Sigmoid colon (tissue), 3 donors: ENCODE data around the gene XPR1.

Source experiments
- POLR2A ChIP-seq, 2 donors: fragments of 450-650 bp; IDR thresholded peaks; one replicate each; pipeline ENCODE4 v1.6.1; 2016; ENCODE audit warnings: antibody characterized with exemption in 2 of 2, mild to moderate bottlenecking in 2 of 2, moderate library complexity in 2 of 2
- TF ChIP-seq, protein P1 (sequence below), 4 experiments: fragments of 450-650 bp in 3 of 4; fragments of 200-600 bp in 1 of 4; IDR thresholded peaks; one replicate each; pipeline ENCODE4 v1.5.1; 2016 to 2019; ENCODE audit warnings: antibody characterized with exemption in 4 of 4, mild to moderate bottlenecking in 3 of 4, moderate library complexity in 2 of 4

DNA sequence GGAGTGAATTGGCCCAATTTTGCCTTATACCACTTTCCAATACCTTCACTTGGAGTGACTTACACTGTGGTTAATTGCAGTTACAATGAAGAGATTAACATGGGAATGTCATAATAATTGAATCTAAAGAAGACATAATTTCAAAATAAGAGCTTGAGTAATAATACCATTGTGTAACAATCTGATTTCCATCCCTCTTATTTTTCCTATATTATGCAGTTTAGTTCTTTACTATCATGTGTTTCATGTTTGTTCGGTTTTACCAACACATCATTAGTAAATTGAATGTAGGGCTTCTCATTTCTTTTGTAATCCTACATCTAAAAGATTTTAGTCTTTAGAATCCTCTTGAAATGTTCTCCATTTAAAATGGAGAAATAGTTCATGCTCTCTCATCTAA, 19.2 kb upstream of the XPR1 start:
- TF ChIP-seq POLR2A (IDR thresholded peaks at IDR 0.05): no peak
- TF ChIP-seq, protein P1, sequence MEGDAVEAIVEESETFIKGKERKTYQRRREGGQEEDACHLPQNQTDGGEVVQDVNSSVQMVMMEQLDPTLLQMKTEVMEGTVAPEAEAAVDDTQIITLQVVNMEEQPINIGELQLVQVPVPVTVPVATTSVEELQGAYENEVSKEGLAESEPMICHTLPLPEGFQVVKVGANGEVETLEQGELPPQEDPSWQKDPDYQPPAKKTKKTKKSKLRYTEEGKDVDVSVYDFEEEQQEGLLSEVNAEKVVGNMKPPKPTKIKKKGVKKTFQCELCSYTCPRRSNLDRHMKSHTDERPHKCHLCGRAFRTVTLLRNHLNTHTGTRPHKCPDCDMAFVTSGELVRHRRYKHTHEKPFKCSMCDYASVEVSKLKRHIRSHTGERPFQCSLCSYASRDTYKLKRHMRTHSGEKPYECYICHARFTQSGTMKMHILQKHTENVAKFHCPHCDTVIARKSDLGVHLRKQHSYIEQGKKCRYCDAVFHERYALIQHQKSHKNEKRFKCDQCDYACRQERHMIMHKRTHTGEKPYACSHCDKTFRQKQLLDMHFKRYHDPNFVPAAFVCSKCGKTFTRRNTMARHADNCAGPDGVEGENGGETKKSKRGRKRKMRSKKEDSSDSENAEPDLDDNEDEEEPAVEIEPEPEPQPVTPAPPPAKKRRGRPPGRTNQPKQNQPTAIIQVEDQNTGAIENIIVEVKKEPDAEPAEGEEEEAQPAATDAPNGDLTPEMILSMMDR (IDR thresholded peaks at IDR 0.05): no peak
